Suppressor macrophage (primary cell): ENCODE measurements around the gene BPGM.
A peak's percentile ranks its signal among the peaks of the same experiment; 100 is the strongest.
"Not testable (repeated sequence)": the region's sequence is repeated elsewhere in the genome, so short reads cannot be mapped to it uniquely, and the experiment has no call there.

Experiments
- DNase-seq, 4 experiments: peaks; one replicate each; pipeline ENCODE4 v3.0.0-alpha.2; 2020 to 2022

Gene BPGM

GRCh38 chr7:134665045-134665444 is 18.4 kb downstream of the BPGM start:
- DNase-seq, result not testable (repeated sequence)

GRCh38 chr7:134667899-134668298 is 21.2 kb downstream of the BPGM start:
- no peak for DNase-seq

- DNase-seq, result no peak
Measured at GRCh38 chr7:134669388-134669787, 22.7 kb downstream of the BPGM start.

GRCh38 chr7:134669845-134670373 is 23.3 kb downstream of the BPGM start:
- DNase-seq, result peak; percentile 17 to 41 (median 26)

GRCh38 chr7:134671609-134672008 is 25.0 kb downstream of the BPGM start:
- no peak for DNase-seq

GRCh38 chr7:134674424-134674823 is 27.8 kb downstream of the BPGM start:
- DNase-seq, result no peak

GRCh38 chr7:134676743-134677142 is 30.1 kb downstream of the BPGM start:
- no peak for DNase-seq

- DNase-seq, result no peak
Measured at GRCh38 chr7:134678115-134678514, 31.5 kb downstream of the BPGM start.

GRCh38 chr7:134679006-134679405 is 32.4 kb downstream of the BPGM start:
- no peak for DNase-seq

- no peak for DNase-seq
Measured at GRCh38 chr7:134684165-134684564, 37.5 kb downstream of the BPGM start.

- peak; percentile 66 to 88 (median 74) for DNase-seq
Measured at GRCh38 chr7:134685250-134685649, 38.6 kb downstream of the BPGM start.

- DNase-seq, result peak in 2 of 4 experiments; percentile 13 to 33
Measured at GRCh38 chr7:134686786-134687185, 40.1 kb downstream of the BPGM start.

- DNase-seq, result not testable (repeated sequence)
Measured at GRCh38 chr7:134689550-134689949, 42.9 kb downstream of the BPGM start.

- DNase-seq, result peak in 3 of 4 experiments; percentile 7 to 30 (median 21)
Measured at GRCh38 chr7:134690016-134690415, 43.4 kb downstream of the BPGM start.

GRCh38 chr7:134690614-134691504 is 44.2 kb downstream of the BPGM start:
- DNase-seq, result peak in 3 of 4 experiments; percentile 16 to 20 (median 17)

- DNase-seq, result peak in 1 of 4 experiments; percentile 8
Measured at GRCh38 chr7:134691546-134692343, 45.1 kb downstream of the BPGM start.

GRCh38 chr7:134692344-134692705 is 45.7 kb downstream of the BPGM start:
- DNase-seq, result no peak

GRCh38 chr7:134693256-134693655 is 46.6 kb downstream of the BPGM start:
- no peak for DNase-seq

- peak in 1 of 4 experiments; percentile 5 for DNase-seq
Measured at GRCh38 chr7:134694299-134694698, 47.6 kb downstream of the BPGM start.

GRCh38 chr7:134694767-134695166 is 48.1 kb downstream of the BPGM start:
- no peak for DNase-seq

GRCh38 chr7:134695321-134695860 is 48.7 kb downstream of the BPGM start:
- no peak for DNase-seq

- no peak for DNase-seq
Measured at GRCh38 chr7:134696261-134696660, 49.6 kb downstream of the BPGM start.
